Left ventricle myocardium superior (tissue), 1 donor: ENCODE results near the gene BCL2L15. TPM values are rescaled to one million over a fixed set of nuclear protein-coding genes. Genes with fewer than 3 reads are reported as not detected.

Experiments used
- ATAC-seq: fragments of 200-7000 bp; cut with Tn5 transposase; one replicate; pipeline ENCODE4 v1.9.1; 2020; ENCODE audit warnings: mild to moderate bottlenecking, moderate library complexity
- DNase-seq: peaks from one replicate; pipeline ENCODE4 v3.0.0-alpha.2; 2020
- intact Hi-C: fragments of 100-400 bp; cut with micrococcal nuclease; formaldehyde crosslinking; loops from one replicate; pipeline ENCODE4 v1.11.0; 2022
- total RNA-seq: library from RNA; stranded (reverse); fragmentation: NEBNext Ultra II Directional; extraction: Animal tissue kit (Norgen Biotek cat#: 25700); gene quantifications from one replicate; pipeline ENCODE4 v1.2.1, GENCODE V29; 2021
- donor health status: DM: no; HTN: yes; CAD: no; lungs with severe emphysema.

The BCL2L15 gene
- total RNA-seq, 1 donor from 2014 or later: not detected

DNA sequence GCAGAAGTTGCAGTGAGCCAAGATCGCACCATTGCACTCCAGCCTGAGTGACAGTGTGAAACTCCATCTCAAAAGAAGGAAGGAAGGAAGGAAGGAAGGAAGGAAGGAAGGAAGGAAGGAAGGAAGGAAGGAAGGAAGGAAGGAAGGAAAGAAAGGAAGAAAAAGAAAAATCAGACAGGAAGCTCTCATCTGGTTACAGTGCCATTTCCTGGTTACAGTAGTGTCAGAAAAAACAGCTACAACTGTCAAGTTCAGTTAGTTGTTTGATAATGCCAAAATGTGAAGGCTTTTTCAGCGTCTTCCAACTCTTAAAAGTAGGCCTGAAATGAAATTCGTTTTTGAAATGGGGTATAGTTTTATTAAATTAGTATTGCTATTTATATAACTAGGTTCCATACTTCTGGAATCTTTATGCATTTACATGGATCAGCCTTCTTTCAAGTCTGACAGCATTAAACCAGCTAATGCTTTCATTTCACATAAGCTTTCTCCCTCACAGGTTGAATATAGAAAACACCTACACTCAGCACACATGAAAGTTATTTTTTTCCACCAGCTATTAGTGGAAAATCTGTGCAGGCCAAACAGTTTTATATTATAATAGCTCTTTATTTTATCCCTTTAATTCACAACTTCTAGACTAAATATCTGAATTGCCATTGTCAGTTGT lies 37.1 kb downstream of the BCL2L15 start:
- DNase-seq (no peak), ATAC-seq (no peak)
- intact Hi-C loops: no loop called here

DNA sequence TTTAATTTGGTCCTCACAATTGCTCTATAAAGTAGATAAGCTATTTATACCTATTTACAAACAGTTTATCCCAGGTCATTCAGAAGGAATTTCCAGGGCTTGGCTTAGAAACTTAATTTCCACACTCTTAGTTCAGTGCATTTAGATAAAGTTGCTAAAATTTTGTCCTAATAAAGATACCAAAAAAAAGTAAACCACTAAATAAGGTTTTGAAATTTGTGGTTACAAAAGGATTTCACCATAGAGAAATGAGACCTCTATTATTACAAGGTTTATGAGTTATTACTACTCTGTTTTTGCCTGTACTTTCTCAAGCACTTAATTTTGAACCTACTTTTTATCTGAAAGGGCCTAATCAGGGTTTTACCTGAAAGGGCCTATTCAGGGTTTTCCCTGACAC lies 38.3 kb downstream of the BCL2L15 start:
- DNase-seq (no peak), ATAC-seq (no peak)
- intact Hi-C loops: no loop called here

- ATAC-seq: no peak
- no peak for DNase-seq
- intact Hi-C loops: no loop called here
Observed at GRCh38 chr1:113846391-113847035, 40.9 kb downstream of the BCL2L15 start.

- intact Hi-C loops: loop anchor here (10.0 kb wide), 1 partner anchor 98 kb away; no protein-coding TSS in a partner anchor
- ATAC-seq: no peak
- no peak for DNase-seq
Observed at GRCh38 chr1:113836534-113836933, 50.8 kb downstream of the BCL2L15 start.

DNA sequence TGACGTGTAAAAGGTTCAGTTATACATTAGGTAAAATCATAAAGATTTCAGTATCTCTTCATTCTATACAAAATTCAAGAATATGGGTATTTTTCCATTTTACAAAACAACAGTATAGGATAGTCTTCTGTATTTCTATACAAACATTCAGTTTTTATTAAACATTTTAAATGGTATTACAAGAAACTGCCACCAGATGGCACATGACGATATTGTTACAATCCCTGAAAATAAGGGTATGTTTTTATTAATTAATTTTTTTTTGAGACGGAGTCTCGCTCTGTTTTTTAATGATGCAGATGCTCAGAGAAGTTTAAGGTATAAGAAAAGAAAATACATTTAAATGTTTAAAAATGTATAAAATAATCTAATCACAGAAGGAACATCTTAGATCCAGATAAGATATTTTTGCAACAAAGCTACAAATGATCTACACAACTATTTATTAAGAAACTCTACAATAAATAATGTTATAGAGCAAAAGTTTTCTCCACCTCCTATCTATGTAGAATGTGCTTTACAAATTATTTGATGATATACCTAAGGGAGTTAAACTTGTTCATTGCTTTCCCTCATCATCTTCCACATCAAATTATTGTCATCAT lies 51.6 kb downstream of the BCL2L15 start:
- DNase-seq (no peak), ATAC-seq (no peak)
- intact Hi-C loops: loop anchor here (10.0 kb wide), 1 partner anchor 99 kb away; no protein-coding TSS in a partner anchor

- DNase-seq (no peak), ATAC-seq (no peak)
- intact Hi-C loops: loop anchor here (10.0 kb wide), 1 partner anchor 100 kb away; no protein-coding TSS in a partner anchor
Observed at GRCh38 chr1:113834716-113835115, 52.7 kb downstream of the BCL2L15 start.

Other genes with a start within 250 kb of the BCL2L15 start
- 7.3 TPM for gene PHTF1, start 128.1 kb downstream of the BCL2L15 start, total RNA-seq
- gene RSBN1, start 75.1 kb downstream of the BCL2L15 start, total RNA-seq: 11.6 TPM
- gene PTPN22, start 15.9 kb downstream of the BCL2L15 start, total RNA-seq: 0.40 TPM
- gene AP4B1, start 17.2 kb upstream of the BCL2L15 start, total RNA-seq: 15.4 TPM
- 1.9 TPM for gene DCLRE1B, start 17.7 kb upstream of the BCL2L15 start, total RNA-seq
- 52.2 TPM for gene HIPK1, start 41.7 kb upstream of the BCL2L15 start, total RNA-seq
- gene OLFML3, start 91.9 kb upstream of the BCL2L15 start, total RNA-seq: 10.8 TPM